Measurements from ENCODE around the gene VDAC1.

GRCh38 chr5:133939668-133940067, 65.1 kb downstream of the VDAC1 start:
- no peak for TF ChIP-seq CTCF (conservative IDR thresholded peaks at IDR 0.05 in 1 of 2, IDR thresholded peaks at IDR 0.05 in 1 of 2; ENCODE audit: extremely low read depth in 1 of 2, insufficient read depth in 1 of 2, low read depth in 1 of 2, low read length in 2 of 2)
- TF ChIP-seq EZH2 (IDR thresholded peaks at IDR 0.05; ENCODE audit: borderline replicate concordance, low read length) = no peak

Measured in mammary epithelial cell (primary cell).